IMR-90 (cell line): ENCODE measurements around the gene CYP27B1. TPM values are rescaled to one million over a fixed set of nuclear protein-coding genes. Genes with fewer than 3 reads are reported as not detected.

ENCODE experiments used
- ATAC-seq: fragments of 200-7000 bp; cut with Tn5 transposase; 2 replicates; pipeline ENCODE4 v1.9.1; 2020; ENCODE audit warnings: low read depth, mild to moderate bottlenecking, moderate library complexity
- BruUV-seq: library from RNA; stranded (reverse); fragments of 400-500 nt; replicated peaks from 2 replicates; lab custom pipeline; 2021; lab: Mats Ljungman, UMichigan
- CTCF ChIA-PET: fragments of 300-600 bp; formaldehyde crosslinking; extraction: SDS; loops from one replicate; lab custom pipeline; 2021; ENCODE audit warnings: antibody characterized with exemption; lab: Yijun Ruan, JAX
- POLR2A ChIA-PET: fragments of 300-600 bp; sonication (Branson Sonifier 250); formaldehyde crosslinking; loops from one replicate; lab custom pipeline; 2022; ENCODE audit warnings: antibody characterized with exemption; ENCODE audit not compliant: unreplicated experiment; lab: Charles Lee
- DNase-seq: peaks from one replicate; pipeline ENCODE4 v3.0.0; 2013
- H2AFZ ChIP-seq: replicated peaks from 2 replicates; pipeline ENCODE3; 2013; ENCODE audit warnings: low read length, mild to moderate bottlenecking; ENCODE audit not compliant: poor library complexity
- H2AK5ac ChIP-seq: 2 replicates; pipeline ENCODE4 v1.6.1; 2013; ENCODE audit warnings: low read depth, low read length, inconsistent platforms
- H2AK9ac ChIP-seq: replicated peaks from 2 replicates; pipeline ENCODE3; 2013; ENCODE audit warnings: mild to moderate bottlenecking, low read depth, low read length, moderate library complexity; ENCODE audit not compliant: poor library complexity
- H2BK120ac ChIP-seq: 2 replicates; pipeline ENCODE4 v1.6.1; 2013; ENCODE audit warnings: low read depth, low read length, inconsistent platforms
- H2BK15ac ChIP-seq: 3 replicates; pipeline ENCODE4 v1.6.1; 2013; ENCODE audit warnings: low read depth, low read length, inconsistent platforms
- H2BK20ac ChIP-seq: 2 replicates; pipeline ENCODE4 v1.6.1; 2013; ENCODE audit warnings: low read depth, mild to moderate bottlenecking, inconsistent platforms, low read length, moderate library complexity
- H2BK5ac ChIP-seq: 2 replicates; pipeline ENCODE4 v1.6.1; 2013; ENCODE audit warnings: mild to moderate bottlenecking, low read depth, low read length, inconsistent platforms; ENCODE audit not compliant: poor library complexity, severe bottlenecking
- H3K14ac ChIP-seq: replicated peaks from 2 replicates; pipeline ENCODE4 v1.6.1; 2013; ENCODE audit warnings: low read depth, low read length, inconsistent platforms
- H3K18ac ChIP-seq: 2 replicates; pipeline ENCODE4 v1.6.1; 2013; ENCODE audit warnings: low read depth, low read length, control low read depth
- H3K23ac ChIP-seq: 2 replicates; pipeline ENCODE4 v1.6.1; 2013; ENCODE audit warnings: low read depth, low read length, inconsistent platforms
- H3K27ac ChIP-seq: 2 replicates; pipeline ENCODE4 v1.5.1; 2013; ENCODE audit warnings: mild to moderate bottlenecking, control low read depth, low read length; ENCODE audit not compliant: insufficient read depth
- H3K27me3 ChIP-seq: 2 replicates; pipeline ENCODE4 v1.6.1; 2013; ENCODE audit warnings: low read length; ENCODE audit not compliant: control insufficient read depth, insufficient read depth
- H3K36me3 ChIP-seq: 2 replicates; pipeline ENCODE4 v1.6.1; 2013; ENCODE audit warnings: low read length, mixed read lengths; ENCODE audit not compliant: control insufficient read depth, insufficient read depth
- H3K4ac ChIP-seq: 2 replicates; pipeline ENCODE4 v1.6.1; 2013; ENCODE audit warnings: low read depth, low read length, inconsistent platforms
- H3K4me1 ChIP-seq: 2 replicates; pipeline ENCODE4 v1.6.1; 2013; ENCODE audit warnings: low read length, mixed read lengths; ENCODE audit not compliant: control insufficient read depth, insufficient read depth
- H3K4me2 ChIP-seq: 2 replicates; pipeline ENCODE4 v1.6.1; 2013; ENCODE audit warnings: low read depth, mild to moderate bottlenecking, control low read depth, low read length, moderate library complexity
- H3K4me3 ChIP-seq: 2 replicates; pipeline ENCODE4 v1.5.1; 2013; ENCODE audit warnings: low read depth, mild to moderate bottlenecking, control low read depth, low read length, moderate library complexity; ENCODE audit not compliant: insufficient read depth
- H3K56ac ChIP-seq: 2 replicates; pipeline ENCODE4 v1.6.1; 2013; ENCODE audit warnings: low read length, inconsistent platforms; ENCODE audit not compliant: insufficient read depth; ENCODE audit errors: extremely low read depth
- H3K79me1 ChIP-seq, 2 experiments: 2 replicates each; pipeline ENCODE4 v1.6.1; 2013; ENCODE audit warnings: low read length in 2 of 2, inconsistent platforms in 1 of 2, low read depth in 1 of 2
- H3K9ac ChIP-seq: 2 replicates; pipeline ENCODE4 v1.6.1; 2013; ENCODE audit warnings: low read depth, low read length, control low read depth
- H3K9me1 ChIP-seq: 2 replicates; pipeline ENCODE4 v1.6.1; 2013; ENCODE audit warnings: low read length, inconsistent platforms; ENCODE audit not compliant: insufficient read depth
- H3K9me3 ChIP-seq: 2 replicates; pipeline ENCODE4 v1.6.1; 2013; ENCODE audit warnings: low read length; ENCODE audit not compliant: control insufficient read depth, insufficient read depth
- H4K20me1 ChIP-seq: 2 replicates; pipeline ENCODE4 v1.6.1; 2013; ENCODE audit warnings: low read length, inconsistent platforms; ENCODE audit not compliant: insufficient read depth
- H4K5ac ChIP-seq: 2 replicates; pipeline ENCODE4 v1.6.1; 2013; ENCODE audit warnings: mild to moderate bottlenecking, low read depth, low read length, control low read depth
- H4K8ac ChIP-seq, 2 experiments: 2 replicates each; pipeline ENCODE4 v1.6.1; 2013; ENCODE audit warnings: low read depth in 2 of 2, low read length in 2 of 2, control low read depth in 1 of 2, inconsistent platforms in 1 of 2
- H4K91ac ChIP-seq: 2 replicates; pipeline ENCODE4 v1.6.1; 2013; ENCODE audit warnings: low read depth, low read length, inconsistent platforms; ENCODE audit not compliant: insufficient read depth
- BHLHE40 ChIP-seq: fragments of 150-350 bp; IDR thresholded peaks from 2 replicates; pipeline ENCODE4 v1.6.1; 2016; ENCODE audit warnings: mild to moderate bottlenecking, low read depth, low read length
- CHD1 ChIP-seq: IDR thresholded peaks from 2 replicates; pipeline ENCODE4 v1.6.1; 2012; ENCODE audit warnings: low read depth, low read length, improper control_type of control experiment
- FOS ChIP-seq: fragments of 150-350 bp; IDR thresholded peaks from 2 replicates; pipeline ENCODE4 v1.6.1; 2016; ENCODE audit warnings: low read depth, low read length
- MAFK ChIP-seq: IDR thresholded peaks from 2 replicates; pipeline ENCODE4 v1.6.1; 2012; ENCODE audit warnings: low read depth, low read length, improper control_type of control experiment
- MXI1 ChIP-seq: IDR thresholded peaks from 2 replicates; pipeline ENCODE4 v1.6.1; 2012; ENCODE audit warnings: low read depth, mild to moderate bottlenecking, low read length, moderate library complexity, borderline replicate concordance
- NFE2L2 ChIP-seq: fragments of 150-350 bp; IDR thresholded peaks from 2 replicates; pipeline ENCODE4 v1.6.1; 2016; ENCODE audit warnings: low read depth, mild to moderate bottlenecking, low read length
- POLR2A ChIP-seq: IDR thresholded peaks from 2 replicates; pipeline ENCODE4 v1.6.1; 2012; ENCODE audit warnings: mild to moderate bottlenecking, low read depth, low read length
- RAD21 ChIP-seq: IDR thresholded peaks from 2 replicates; pipeline ENCODE4 v1.6.1; 2012; ENCODE audit warnings: low read length, improper control_type of control experiment
- RCOR1 ChIP-seq: IDR thresholded peaks from 2 replicates; pipeline ENCODE4 v1.6.1; 2012; ENCODE audit warnings: mild to moderate bottlenecking, low read length, improper control_type of control experiment; ENCODE audit not compliant: insufficient replicate concordance
- RFX5 ChIP-seq: IDR thresholded peaks from 2 replicates; pipeline ENCODE4 v1.8.0; 2012; ENCODE audit warnings: low read depth, mild to moderate bottlenecking, low read length, moderate library complexity
- SMC3 ChIP-seq: fragments of 150-350 bp; IDR thresholded peaks from 2 replicates; pipeline ENCODE4 v1.6.1; 2016; ENCODE audit warnings: low read depth, mild to moderate bottlenecking, antibody characterized with exemption, low read length, moderate library complexity
- WGBS, 2 experiments: methylation state at CpG; one replicate each; pipeline versions ENCODE4 v1.1.5 to v1.1.7; 2013; ENCODE audit warnings: missing lambda C conversion rate in 2 of 2; ENCODE audit not compliant: insufficient read length in 1 of 2; ENCODE audit errors: extremely low coverage in 2 of 2; 5-methylcytosine and 5-hydroxymethylcytosine counted together
- dilution Hi-C: fragments of 300-500 bp; cut with HindIII; formaldehyde crosslinking; loops from one replicate; pipeline ENCODE4 v1.14.3; 2018; ENCODE audit warnings: low sequenced_read_pairs; ENCODE audit not compliant: unreplicated experiment
- in situ Hi-C: fragments of 300-500 bp; cut with MboI; formaldehyde crosslinking; loops from 3 replicates; pipeline ENCODE4 v1.14.3; 2019; ENCODE audit warnings: low sequenced_read_pairs, inconsistent platforms, mixed read lengths
- intact Hi-C: fragments of 100-400 bp; cut with micrococcal nuclease; formaldehyde crosslinking; loops from 2 replicates; pipeline ENCODE4 v1.10.0; 2022
- polyA plus RNA-seq, 3 experiments: library from polyadenylated mRNA; depleted of rRNA; stranded (reverse); fragments of >200 nt; gene quantifications; 2 replicates each; pipeline ENCODE4 v1.2.3, GENCODE V29; 2012; ENCODE audit warnings: low replicate concordance in 1 of 3
- total RNA-seq: library from RNA; depleted of rRNA; stranded (reverse); fragments of >200 nt; gene quantifications from 2 replicates; pipeline ENCODE4 v1.2.3, GENCODE V29; 2012
- TF ChIP-seq, protein P1 (sequence below): fragments of 150-350 bp; IDR thresholded peaks from 2 replicates; pipeline ENCODE4 v1.6.1; 2017; ENCODE audit warnings: mild to moderate bottlenecking, antibody characterized with exemption, low read length, low read depth
- TF ChIP-seq, protein P2 (sequence below): conservative IDR thresholded peaks from 2 replicates; pipeline ENCODE4 v1.5.1; 2012; ENCODE audit warnings: mild to moderate bottlenecking, low read depth, low read length, improper control_type of control experiment
- TF ChIP-seq, protein P3 (sequence below): fragments of 150-350 bp; IDR thresholded peaks from 2 replicates; pipeline ENCODE4 v1.6.1; 2016; ENCODE audit warnings: low read depth, mild to moderate bottlenecking, low read length, moderate library complexity, borderline replicate concordance

CYP27B1 gene
- total and polyA plus RNA-seq, 2 of the 4 experiments (the other 2 are of a cell fraction) = 0.36 to 1.3 TPM

DNA sequence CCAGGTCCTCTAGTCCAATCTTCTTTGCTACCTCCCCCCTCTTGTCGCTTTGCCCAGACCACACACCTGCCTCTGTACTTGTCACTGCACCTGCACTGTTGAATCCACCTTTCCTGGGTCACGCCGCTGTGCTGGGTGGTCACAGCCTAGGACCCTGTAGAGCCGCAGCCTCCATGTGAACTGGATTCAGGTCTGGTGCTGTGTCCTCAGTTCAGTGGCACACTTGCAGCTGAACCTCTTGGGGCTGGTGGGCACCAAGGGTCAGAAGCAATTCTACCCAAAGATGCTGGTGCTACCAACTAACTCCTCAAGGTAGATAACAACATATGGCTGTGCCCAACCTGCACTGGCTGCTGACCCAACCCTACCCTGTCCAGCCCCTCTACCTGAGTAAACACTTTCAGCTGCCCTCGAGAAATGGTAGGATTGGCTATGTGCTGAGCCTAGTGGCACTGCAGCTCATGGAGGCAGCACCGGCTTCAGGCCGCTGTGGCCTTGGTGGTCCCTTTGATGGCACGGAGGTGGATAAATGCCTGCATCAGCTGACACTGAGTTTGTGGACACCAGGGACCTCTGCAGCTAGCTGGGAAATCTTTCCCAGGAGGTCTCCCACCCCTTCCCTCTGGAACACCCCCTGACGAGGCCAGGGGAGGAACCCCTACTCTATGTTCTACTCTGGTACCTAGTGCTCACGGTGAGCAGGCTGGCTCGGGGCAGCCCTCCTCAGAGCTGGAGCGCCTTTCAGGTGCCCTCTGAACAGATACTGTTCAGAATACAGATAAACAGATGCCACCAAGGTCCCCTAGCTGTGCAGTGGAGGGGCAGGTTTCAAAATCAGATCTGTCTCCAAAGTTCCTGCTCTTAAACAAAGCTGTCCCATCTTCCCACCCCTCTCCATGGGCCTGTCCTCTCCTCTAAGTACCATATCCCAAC is 42.6 kb downstream of the CYP27B1 start:
- Histone ChIP-seq H2BK120ac (no peak overlapping the region), H3K79me1 (peaks cover 0 to 17% of the 10 kb centered on the region in 2 experiments; a peak in 1 of 4 replicates), H2AK9ac (peak overlapping the region; percentile 43), H3K4ac (no peak overlapping the region), H2AFZ (no peak overlapping the region), H3K4me2 (no peak overlapping the region), H2BK5ac (no peak overlapping the region), H3K27ac (no peak overlapping the region), H4K20me1 (peaks cover 9% of the 10 kb centered on the region; the same call in 1 of the 2 replicates), H3K9me3 (no peaks in the 10 kb centered on the region), H3K36me3 (peaks cover 22% of the 10 kb centered on the region), H3K18ac (no peak overlapping the region), H2AK5ac (no peak overlapping the region), H3K9me1 (peaks cover 8% of the 10 kb centered on the region; the same call in 1 of the 2 replicates), H3K4me1 (0 out of 2 replicates have a peak, but pooled peaks cover 4% of the 10 kb centered on the region), H2BK15ac (no peak overlapping the region), H3K23ac (no peak overlapping the region), H3K9ac (no peak overlapping the region), H3K14ac (no peak overlapping the region), H4K91ac (no peak overlapping the region), H4K8ac (no peak overlapping the region), H3K27me3 (no peaks in the 10 kb centered on the region; the same call in 1 of the 2 replicates), H4K5ac (no peak overlapping the region), H3K56ac (no peak overlapping the region), H2BK20ac (no peak overlapping the region), H3K4me3 (no peak overlapping the region)
- POLR2A ChIA-PET = no interaction called here
- CTCF ChIA-PET = no interaction called here
- dilution Hi-C loops (no loop called here), in situ Hi-C loops (no loop called here), intact Hi-C loops (no loop called here)
- DNase-seq (no peak), ATAC-seq (no peak)
- WGBS, 2 experiments = 78% methylated on average over 2 of the region's 12 CpGs; no CpG with 5 or more reads in 1 of the 2 experiments
- no TSS peak for BruUV-seq
- no peak for TF ChIP-seq SMC3
- no peak for TF ChIP-seq POLR2A
- no peak for TF ChIP-seq BHLHE40
- no peak for TF ChIP-seq FOS
- TF ChIP-seq MXI1 = no peak
- TF ChIP-seq, protein P1, sequence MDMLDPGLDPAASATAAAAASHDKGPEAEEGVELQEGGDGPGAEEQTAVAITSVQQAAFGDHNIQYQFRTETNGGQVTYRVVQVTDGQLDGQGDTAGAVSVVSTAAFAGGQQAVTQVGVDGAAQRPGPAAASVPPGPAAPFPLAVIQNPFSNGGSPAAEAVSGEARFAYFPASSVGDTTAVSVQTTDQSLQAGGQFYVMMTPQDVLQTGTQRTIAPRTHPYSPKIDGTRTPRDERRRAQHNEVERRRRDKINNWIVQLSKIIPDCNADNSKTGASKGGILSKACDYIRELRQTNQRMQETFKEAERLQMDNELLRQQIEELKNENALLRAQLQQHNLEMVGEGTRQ = no peak
- no peak for TF ChIP-seq RFX5
- TF ChIP-seq, protein P2, sequence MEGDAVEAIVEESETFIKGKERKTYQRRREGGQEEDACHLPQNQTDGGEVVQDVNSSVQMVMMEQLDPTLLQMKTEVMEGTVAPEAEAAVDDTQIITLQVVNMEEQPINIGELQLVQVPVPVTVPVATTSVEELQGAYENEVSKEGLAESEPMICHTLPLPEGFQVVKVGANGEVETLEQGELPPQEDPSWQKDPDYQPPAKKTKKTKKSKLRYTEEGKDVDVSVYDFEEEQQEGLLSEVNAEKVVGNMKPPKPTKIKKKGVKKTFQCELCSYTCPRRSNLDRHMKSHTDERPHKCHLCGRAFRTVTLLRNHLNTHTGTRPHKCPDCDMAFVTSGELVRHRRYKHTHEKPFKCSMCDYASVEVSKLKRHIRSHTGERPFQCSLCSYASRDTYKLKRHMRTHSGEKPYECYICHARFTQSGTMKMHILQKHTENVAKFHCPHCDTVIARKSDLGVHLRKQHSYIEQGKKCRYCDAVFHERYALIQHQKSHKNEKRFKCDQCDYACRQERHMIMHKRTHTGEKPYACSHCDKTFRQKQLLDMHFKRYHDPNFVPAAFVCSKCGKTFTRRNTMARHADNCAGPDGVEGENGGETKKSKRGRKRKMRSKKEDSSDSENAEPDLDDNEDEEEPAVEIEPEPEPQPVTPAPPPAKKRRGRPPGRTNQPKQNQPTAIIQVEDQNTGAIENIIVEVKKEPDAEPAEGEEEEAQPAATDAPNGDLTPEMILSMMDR = no peak
- TF ChIP-seq, protein P3, sequence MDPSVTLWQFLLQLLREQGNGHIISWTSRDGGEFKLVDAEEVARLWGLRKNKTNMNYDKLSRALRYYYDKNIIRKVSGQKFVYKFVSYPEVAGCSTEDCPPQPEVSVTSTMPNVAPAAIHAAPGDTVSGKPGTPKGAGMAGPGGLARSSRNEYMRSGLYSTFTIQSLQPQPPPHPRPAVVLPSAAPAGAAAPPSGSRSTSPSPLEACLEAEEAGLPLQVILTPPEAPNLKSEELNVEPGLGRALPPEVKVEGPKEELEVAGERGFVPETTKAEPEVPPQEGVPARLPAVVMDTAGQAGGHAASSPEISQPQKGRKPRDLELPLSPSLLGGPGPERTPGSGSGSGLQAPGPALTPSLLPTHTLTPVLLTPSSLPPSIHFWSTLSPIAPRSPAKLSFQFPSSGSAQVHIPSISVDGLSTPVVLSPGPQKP = no peak
- no peak for TF ChIP-seq RAD21
- no peak for TF ChIP-seq NFE2L2
- no peak for TF ChIP-seq RCOR1
- no peak for TF ChIP-seq MAFK
- no peak for TF ChIP-seq CHD1
